GM12892 (cell line): ENCODE data around the gene RNF213.
"Not testable (repeated sequence)": the region's sequence is repeated elsewhere in the genome, so short reads cannot be mapped to it uniquely, and the experiment has no call there.

ENCODE experiments used
- POLR2A ChIP-seq: IDR thresholded peaks from 2 replicates; pipeline ENCODE4 v1.6.1; 2011; ENCODE audit warnings: low read depth, low read length, control low read depth
- POLR2AphosphoS5 ChIP-seq: IDR thresholded peaks from 2 replicates; pipeline ENCODE4 v1.6.1; 2011; ENCODE audit warnings: low read depth, low read length, control low read depth
- TAF1 ChIP-seq: IDR thresholded peaks from 2 replicates; pipeline ENCODE4 v1.6.1; 2011; ENCODE audit warnings: low read depth, mild to moderate bottlenecking, control low read depth, low read length, borderline replicate concordance

DNA sequence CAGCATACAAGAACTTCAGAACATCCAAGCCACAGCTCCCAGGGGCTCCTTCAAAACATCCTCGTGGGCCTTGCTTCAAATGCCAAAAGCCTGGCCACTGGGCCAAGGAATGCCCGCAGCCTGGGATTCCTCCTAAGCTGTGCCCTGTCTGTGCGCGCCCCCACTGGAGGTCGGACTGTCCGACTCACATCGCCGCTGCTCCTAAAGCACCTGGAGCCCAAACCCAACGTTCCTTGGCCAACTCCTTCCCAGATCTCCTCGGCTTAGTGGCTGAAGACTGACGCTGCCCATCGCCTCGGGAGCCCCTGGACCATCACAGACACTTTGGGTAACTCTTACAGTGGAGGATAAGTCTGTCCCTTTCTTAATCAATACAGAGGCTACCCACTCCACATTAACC, 141.4 kb downstream of the RNF213 start:
- not testable (repeated sequence) for TF ChIP-seq POLR2A, POLR2AphosphoS5, TAF1
